ENCODE measurements around the gene CDK5RAP2.

Gene CDK5RAP2

DNA sequence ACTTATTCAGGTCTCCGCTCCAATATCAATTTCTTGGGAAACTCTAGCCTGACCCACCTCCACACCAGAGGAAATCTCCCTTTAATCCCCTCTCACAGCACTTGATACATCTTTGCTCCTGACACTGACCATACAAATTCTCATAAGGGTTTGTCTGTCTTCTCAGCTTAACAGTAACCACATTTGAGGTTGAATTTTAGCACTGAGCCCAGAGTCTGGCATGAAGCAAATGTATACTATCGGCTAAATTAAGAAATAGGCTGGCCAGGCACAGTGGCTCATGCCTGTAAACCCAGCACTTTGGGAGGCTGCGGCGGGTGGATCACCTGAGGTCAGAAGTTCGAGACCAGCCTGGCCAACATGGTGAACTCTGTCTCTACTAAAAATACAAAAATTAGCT, 9.7 kb downstream of the CDK5RAP2 start:
- no peak for TF ChIP-seq CTCF (IDR thresholded peaks at IDR 0.05; ENCODE audit: insufficient read depth, low read depth, low read length, missing control alignments)
- H3K4me3 ChIP-seq (ENCODE audit: low read depth, low read length), result no peak overlapping the region
- DNase-seq (ENCODE audit: low read depth), result no peak

DNA sequence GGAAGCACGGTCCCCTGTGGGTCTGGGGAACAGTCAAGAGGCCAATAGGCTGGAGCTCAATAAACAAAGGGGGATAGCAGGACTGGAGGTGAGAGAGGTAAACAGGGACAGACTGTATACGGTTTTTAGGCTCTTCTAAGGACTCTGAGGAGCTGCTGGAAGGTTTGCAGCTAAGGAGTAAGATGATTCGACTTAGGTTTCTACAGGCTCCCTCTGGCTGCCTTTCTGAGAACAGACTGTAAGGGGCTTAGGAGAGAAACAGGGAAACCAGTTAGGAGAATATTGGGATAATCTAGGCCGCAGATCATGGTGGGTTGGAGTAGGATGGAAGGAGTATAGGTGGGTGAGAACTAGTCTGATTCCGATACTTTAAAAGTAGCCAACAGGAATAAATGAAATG, 10.4 kb downstream of the CDK5RAP2 start:
- no peak overlapping the region for H3K4me3 ChIP-seq (ENCODE audit: low read depth, low read length)
- no peak for TF ChIP-seq CTCF (IDR thresholded peaks at IDR 0.05; ENCODE audit: insufficient read depth, low read depth, low read length, missing control alignments)

GRCh38 chr9:120568816-120569215, 11.2 kb downstream of the CDK5RAP2 start:
- no peak for TF ChIP-seq CTCF (IDR thresholded peaks at IDR 0.05; ENCODE audit: insufficient read depth, low read depth, low read length, missing control alignments)
- H3K4me3 ChIP-seq (ENCODE audit: low read depth, low read length), result no peak overlapping the region

More for the DNA sequence above, 10.4 kb downstream of the CDK5RAP2 start:
- no peak for DNase-seq (ENCODE audit: low read depth)

GRCh38 chr9:120567874-120568273, 12.1 kb downstream of the CDK5RAP2 start:
- TF ChIP-seq CTCF (IDR thresholded peaks at IDR 0.05; ENCODE audit: insufficient read depth, low read depth, low read length, missing control alignments), result no peak
- no peak for DNase-seq (ENCODE audit: low read depth)
- no peak overlapping the region for H3K4me3 ChIP-seq (ENCODE audit: low read depth, low read length)

More at GRCh38 chr9:120568816-120569215, 11.2 kb downstream of the CDK5RAP2 start:
- DNase-seq (ENCODE audit: low read depth), result no peak

- no peak for DNase-seq (ENCODE audit: low read depth)
- H3K4me3 ChIP-seq (ENCODE audit: low read depth, low read length), result no peak overlapping the region
- TF ChIP-seq CTCF (IDR thresholded peaks at IDR 0.05; ENCODE audit: insufficient read depth, low read depth, low read length, missing control alignments), result no peak
Measured at GRCh38 chr9:120567081-120567480, 12.9 kb downstream of the CDK5RAP2 start.

GRCh38 chr9:120564589-120564988, 15.4 kb downstream of the CDK5RAP2 start:
- DNase-seq (ENCODE audit: low read depth), result no peak
- no peak for TF ChIP-seq CTCF (IDR thresholded peaks at IDR 0.05; ENCODE audit: insufficient read depth, low read depth, low read length, missing control alignments)

GRCh38 chr9:120562861-120563443, 17.0 kb downstream of the CDK5RAP2 start:
- no peak overlapping the region for H3K4me3 ChIP-seq (ENCODE audit: low read depth, low read length)
- DNase-seq (ENCODE audit: low read depth), result no peak
- TF ChIP-seq CTCF (IDR thresholded peaks at IDR 0.05; ENCODE audit: insufficient read depth, low read depth, low read length, missing control alignments), result no peak

More at GRCh38 chr9:120564589-120564988, 15.4 kb downstream of the CDK5RAP2 start:
- no peak overlapping the region for H3K4me3 ChIP-seq (ENCODE audit: low read depth, low read length)
